AG09309 (cell line): ENCODE results near the gene TECPR1.
A peak's percentile ranks its signal among the peaks of the same experiment; 100 is the strongest.

ENCODE experiments used
- DNase-seq: peaks from one replicate; pipeline ENCODE4 v3.0.0-alpha.2; 2010; ENCODE audit warnings: low read depth
- H3K4me3 ChIP-seq: 2 replicates; pipeline ENCODE4 v1.5.1; 2011; ENCODE audit warnings: mild to moderate bottlenecking, low read depth, low read length, moderate library complexity; ENCODE audit not compliant: control insufficient read depth
- CTCF ChIP-seq: IDR thresholded peaks from 2 replicates; pipeline ENCODE4 v1.5.1; 2011; ENCODE audit warnings: mild to moderate bottlenecking, low read depth, low read length, inconsistent platforms; ENCODE audit not compliant: insufficient read depth, control insufficient read depth; ENCODE audit errors: missing control alignments

The TECPR1 gene

GRCh38 chr7:98211676-98212531 is 40.1 kb downstream of the TECPR1 start:
- H3K4me3 ChIP-seq: peak overlapping the region; percentile 34
- no peak for TF ChIP-seq CTCF

GRCh38 chr7:98211221-98211675 is 40.8 kb downstream of the TECPR1 start, which contains the start of gene BHLHA15:
TSS of gene BHLHA15 (plus strand) at chr7:98211439. CDS start at chr7:98212310, 871 bp downstream.
- no peak for TF ChIP-seq CTCF
- no peak for DNase-seq
- H3K4me3 ChIP-seq: peak within 1 kb of the TSS; percentile 49

More at GRCh38 chr7:98211676-98212531, 40.1 kb downstream of the TECPR1 start:
- DNase-seq: no peak

GRCh38 chr7:98210513-98211220 is 41.4 kb downstream of the TECPR1 start:
- H3K4me3 ChIP-seq: peak overlapping the region; percentile 49
- no peak for DNase-seq
- TF ChIP-seq CTCF: no peak

GRCh38 chr7:98209166-98209920 is 42.7 kb downstream of the TECPR1 start:
- DNase-seq: no peak

GRCh38 chr7:98206451-98207330 is 45.3 kb downstream of the TECPR1 start:
- H3K4me3 ChIP-seq: no peak overlapping the region
- DNase-seq: no peak
- no peak for TF ChIP-seq CTCF

More at GRCh38 chr7:98209166-98209920, 42.7 kb downstream of the TECPR1 start:
- H3K4me3 ChIP-seq: no peak overlapping the region
- no peak for TF ChIP-seq CTCF
